Spleen (tissue), 7 donors: ENCODE data around the gene C1orf226.
"Not testable (repeated sequence)": the region's sequence is repeated elsewhere in the genome, so short reads cannot be mapped to it uniquely, and the experiment has no call there.

Experiments
- POLR2A ChIP-seq, 3 donors: fragments of 450-650 bp; IDR thresholded peaks; one replicate each; pipeline ENCODE4 v1.5.1; 2017; ENCODE audit warnings: antibody characterized with exemption in 3 of 3, mild to moderate bottlenecking in 1 of 3
- POLR2AphosphoS5 ChIP-seq, 3 donors: sonication (generic); formaldehyde crosslinking; IDR thresholded peaks; one replicate each; pipeline ENCODE4 v1.5.1; 2017; ENCODE audit warnings: antibody characterized with exemption in 3 of 3
- TF ChIP-seq, protein P1 (sequence below), 11 experiments: fragments of 200-600 bp in 7 of 11; fragments of 450-650 bp in 4 of 11; sonication (generic) in 4 of 11; IDR thresholded peaks in 8 of 11; conservative IDR thresholded peaks in 3 of 11; 1 replicate in 7 of 11; 2 replicates in 4 of 11; pipeline versions ENCODE4 v1.4.0 to v1.8.0; 2016 to 2021; ENCODE audit warnings: antibody characterized with exemption in 11 of 11, inconsistent platforms in 4 of 11, mild to moderate bottlenecking in 1 of 11
- donor health status: DM: no; HTN: no; CAD: no; lungs with moderate emphysema.
- donor health status: DM: no; HTN: no; CAD: no.
- donor health status: DM: no; HTN: no; CAD: no.

DNA sequence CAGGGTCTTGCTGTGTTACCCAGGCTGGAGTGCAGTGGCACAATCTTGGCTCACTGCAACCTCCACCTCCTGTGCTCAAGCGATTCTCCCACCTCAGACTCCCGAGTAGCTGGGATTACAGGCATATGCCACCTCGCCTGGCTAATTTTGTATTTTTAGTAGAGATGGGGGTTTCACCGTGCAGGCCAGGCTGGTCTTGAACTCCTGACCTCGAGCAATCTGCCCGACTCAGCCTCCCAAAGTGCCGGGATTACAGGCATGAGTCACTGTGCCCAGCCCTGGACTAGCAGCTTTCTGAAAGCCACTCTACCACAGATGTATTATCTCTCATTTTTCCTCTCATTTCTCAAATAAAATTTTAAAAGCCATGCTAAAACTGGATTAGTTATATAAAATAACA is 37.1 kb downstream of the C1orf226 start:
- TF ChIP-seq POLR2AphosphoS5, POLR2A (IDR thresholded peaks at IDR 0.05): not testable (repeated sequence)
- TF ChIP-seq, protein P1, sequence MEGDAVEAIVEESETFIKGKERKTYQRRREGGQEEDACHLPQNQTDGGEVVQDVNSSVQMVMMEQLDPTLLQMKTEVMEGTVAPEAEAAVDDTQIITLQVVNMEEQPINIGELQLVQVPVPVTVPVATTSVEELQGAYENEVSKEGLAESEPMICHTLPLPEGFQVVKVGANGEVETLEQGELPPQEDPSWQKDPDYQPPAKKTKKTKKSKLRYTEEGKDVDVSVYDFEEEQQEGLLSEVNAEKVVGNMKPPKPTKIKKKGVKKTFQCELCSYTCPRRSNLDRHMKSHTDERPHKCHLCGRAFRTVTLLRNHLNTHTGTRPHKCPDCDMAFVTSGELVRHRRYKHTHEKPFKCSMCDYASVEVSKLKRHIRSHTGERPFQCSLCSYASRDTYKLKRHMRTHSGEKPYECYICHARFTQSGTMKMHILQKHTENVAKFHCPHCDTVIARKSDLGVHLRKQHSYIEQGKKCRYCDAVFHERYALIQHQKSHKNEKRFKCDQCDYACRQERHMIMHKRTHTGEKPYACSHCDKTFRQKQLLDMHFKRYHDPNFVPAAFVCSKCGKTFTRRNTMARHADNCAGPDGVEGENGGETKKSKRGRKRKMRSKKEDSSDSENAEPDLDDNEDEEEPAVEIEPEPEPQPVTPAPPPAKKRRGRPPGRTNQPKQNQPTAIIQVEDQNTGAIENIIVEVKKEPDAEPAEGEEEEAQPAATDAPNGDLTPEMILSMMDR (IDR thresholded peaks at IDR 0.05 in 8 of 11, conservative IDR thresholded peaks at IDR 0.05 in 3 of 11) = not testable (repeated sequence)
